Psoas muscle (tissue), 8 donors: ENCODE measurements around the gene RUNX2. TPM values are rescaled to one million over a fixed set of nuclear protein-coding genes. Genes with fewer than 3 reads are reported as not detected.

ENCODE experiments used
- ATAC-seq, 4 donors: fragments of 200-7000 bp; cut with Tn5 transposase; one replicate each; pipeline ENCODE4 v1.9.1; 2020; ENCODE audit warnings: moderate library complexity in 3 of 4, mild to moderate bottlenecking in 2 of 4
- DNase-seq, 2 donors: peaks; one replicate each; pipeline ENCODE4 v3.0.0-alpha.2; 2020
- H3K27ac ChIP-seq: fragments of 200-600 bp; one replicate; pipeline ENCODE4 v1.8.0; 2022
- H3K27me3 ChIP-seq, 3 donors: fragments of 200-600 bp in 1 of 3; one replicate each; pipeline versions ENCODE4 v1.6.1 to v1.8.0; 2013 to 2022; ENCODE audit warnings: low read length in 2 of 3, mild to moderate bottlenecking in 2 of 3, moderate library complexity in 1 of 3; ENCODE audit not compliant: insufficient read depth in 3 of 3
- H3K36me3 ChIP-seq, 2 donors: fragments of 200-600 bp in 1 of 2; one replicate each; pipeline versions ENCODE4 v1.6.1 to v1.8.0; 2013 to 2022; ENCODE audit warnings: low read depth in 1 of 2, mild to moderate bottlenecking in 1 of 2, moderate library complexity in 1 of 2; ENCODE audit not compliant: insufficient read depth in 1 of 2
- H3K4me1 ChIP-seq: fragments of 200-600 bp; one replicate; pipeline ENCODE4 v1.8.0; 2022
- H3K4me3 ChIP-seq: fragments of 200-600 bp; one replicate; pipeline ENCODE4 v1.8.0; 2022; ENCODE audit warnings: mild to moderate bottlenecking
- H3K9me3 ChIP-seq: fragments of 200-600 bp; one replicate; pipeline ENCODE4 v1.8.0; 2022
- CTCF ChIP-seq: fragments of 200-600 bp; IDR thresholded peaks from one replicate; pipeline ENCODE4 v1.8.0; 2022; ENCODE audit warnings: antibody characterized with exemption
- WGBS, 3 donors: extraction: QIAGEN DNeasy Blood & Tissue Kit; methylation state at CpG; one replicate each; pipeline versions ENCODE4 v1.1.6 to v1.1.7; 2013; 5-methylcytosine and 5-hydroxymethylcytosine counted together
- intact Hi-C, 2 donors: fragments of 100-400 bp; cut with DNase I; formaldehyde crosslinking; loops; one replicate each; pipeline versions ENCODE4 v1.11.0 to v1.14.2; 2022
- polyA plus RNA-seq, 3 donors: library from polyadenylated mRNA; stranded (reverse); fragments of 200-250 nt; gene quantifications; one replicate each; pipeline ENCODE4 v1.2.3, GENCODE V29; 2013
- total RNA-seq, 4 donors: library from RNA; stranded (reverse); fragmentation: NEBNext Ultra II Directional in 2 of 4; extraction: Animal tissue kit (Norgen Biotek cat#: 25700) in 2 of 4; gene quantifications; one replicate each; pipeline versions ENCODE4 v1.2.1 to v1.2.4, GENCODE V29; 2021 to 2023
- donor health status: healthy with polysubstance abuse.
- donor health status: DM: no; HTN: no; CAD: no; lungs with moderate emphysema.
- donor health status: Bipolar disorder and iron deficiency.
- donor health status: healthy.
- donor health status: DM: yes; HTN: yes; CAD: no.
- donor health status: DM: no; HTN: no; CAD: no.
- donor health status: DM: no; HTN: no; CAD: no.
- donor health status: DM: yes; HTN: yes; CAD: no.

The RUNX2 gene
- total and polyA plus RNA-seq, 7 donors: 0.07 to 0.69 (median 0.21) TPM

- H3K36me3 ChIP-seq: no peaks in the 10 kb centered on the region
- no peaks in the 10 kb centered on the region for H3K4me1 ChIP-seq
- no peak overlapping the region for H3K4me3 ChIP-seq
- no peak overlapping the region for H3K27ac ChIP-seq
- no peaks in the 10 kb centered on the region for H3K27me3 ChIP-seq
- intact Hi-C loops: loop anchor here (5.0 to 10.0 kb wide), 3 partner anchors 286 to 1233 kb away; partner anchors contain the start of gene SUPT3H (in 1 of the 2)
- no peak for TF ChIP-seq CTCF
- peak in 2 of 4 donors; percentile 32 to 39 for ATAC-seq
- no peak for DNase-seq
- WGBS, 3 donors: 34 to 54% (median 53%) methylated on average over 5 of the region's 5 CpGs
- no peaks in the 10 kb centered on the region for H3K9me3 ChIP-seq
These were observed 382.2 kb downstream of the RUNX2 start for GRCh38 chr6:45710304-45710821.

GRCh38 chr6:45712076-45712475, 383.9 kb downstream of the RUNX2 start:
- Histone ChIP-seq H3K27ac (no peak overlapping the region), H3K9me3 (no peaks in the 10 kb centered on the region), H3K36me3 (no peaks in the 10 kb centered on the region), H3K27me3 (no peaks in the 10 kb centered on the region), H3K4me1 (no peaks in the 10 kb centered on the region), H3K4me3 (no peak overlapping the region)
- ATAC-seq (no peak), DNase-seq (no peak)
- intact Hi-C loops: loop anchor here (5.0 to 10.0 kb wide), 3 partner anchors 287 to 1235 kb away; partner anchors contain the start of gene SUPT3H (in 1 of the 2)
- no peak for TF ChIP-seq CTCF
- 90 to 93% (median 91%) methylated on average over 11 of the region's 11 CpGs for WGBS, 3 donors

- DNase-seq (no peak), ATAC-seq (no peak)
- H3K27me3 ChIP-seq: no peaks in the 10 kb centered on the region
- no peak for TF ChIP-seq CTCF
- no peaks in the 10 kb centered on the region for H3K36me3 ChIP-seq
- H3K4me1 ChIP-seq: no peaks in the 10 kb centered on the region
- WGBS, 3 donors: 81 to 86% (median 82%) methylated on average over 2 of the region's 2 CpGs
- no peak overlapping the region for H3K4me3 ChIP-seq
- intact Hi-C loops: loop anchor here (5.0 to 10.0 kb wide), 3 partner anchors 288 to 1235 kb away; partner anchors contain the start of gene SUPT3H (in 1 of the 2)
- no peaks in the 10 kb centered on the region for H3K9me3 ChIP-seq
- no peak overlapping the region for H3K27ac ChIP-seq
These were observed 384.7 kb downstream of the RUNX2 start for GRCh38 chr6:45712786-45713185.

Other genes with a start within 250 kb of the RUNX2 start
- gene SUPT3H, start 49.6 kb downstream of the RUNX2 start, total RNA-seq: 1 to 10 TPM; 1.9 to 3.3 (median 2.5) TPM
- 1 to 10 TPM; 1.7 to 4.3 (median 3.1) TPM for gene SUPT3H, start 49.6 kb downstream of the RUNX2 start, polyA plus RNA-seq